CD8-positive, alpha-beta memory T cell (primary cell): ENCODE results near the gene ZNF48. TPM values are rescaled to one million over a fixed set of nuclear protein-coding genes. Genes with fewer than 3 reads are reported as not detected.

Experiments used
- CTCF ChIA-PET: fragments of 350-600 bp; sonication (Branson Sonifier 250); formaldehyde crosslinking; loops from one replicate; lab custom pipeline; 2021; ENCODE audit warnings: antibody characterized with exemption; lab: Charles Lee
- POLR2A ChIA-PET: fragments of 350-600 bp; sonication (Branson Sonifier 250); formaldehyde crosslinking; loops from one replicate; lab custom pipeline; 2021; ENCODE audit warnings: antibody characterized with exemption; lab: Charles Lee
- DNase-seq, 5 donors: peaks; one replicate each; pipeline versions ENCODE4 v3.0.0 to v3.0.0-alpha.2; 2020 to 2022; ENCODE audit warnings: mixed read lengths in 1 of 5
- H3K27ac ChIP-seq: one replicate; pipeline ENCODE4 v1.7.0; 2013; ENCODE audit warnings: low read depth, mild to moderate bottlenecking, low read length, moderate library complexity
- H3K27me3 ChIP-seq: 2 replicates; pipeline ENCODE4 v1.7.0; 2013; ENCODE audit warnings: low read length, mild to moderate bottlenecking; ENCODE audit not compliant: insufficient read depth, poor library complexity, severe bottlenecking
- H3K36me3 ChIP-seq: 2 replicates; pipeline ENCODE4 v1.7.0; 2013; ENCODE audit warnings: mild to moderate bottlenecking, low read length, moderate library complexity; ENCODE audit not compliant: insufficient read depth
- H3K4me1 ChIP-seq: 2 replicates; pipeline ENCODE4 v1.7.0; 2013; ENCODE audit warnings: mild to moderate bottlenecking, low read length, moderate library complexity; ENCODE audit not compliant: insufficient read depth
- H3K4me3 ChIP-seq: 2 replicates; pipeline ENCODE4 v1.7.0; 2013; ENCODE audit warnings: mild to moderate bottlenecking, low read length
- H3K9me3 ChIP-seq: 2 replicates; pipeline ENCODE4 v1.7.0; 2013; ENCODE audit warnings: mild to moderate bottlenecking, low read length
- H3K27ac Mint-ChIP-seq, 8 donors: one replicate each; pipeline ENCODE4 v1.8.0; 2020 to 2021; ENCODE audit warnings: mixed read lengths in 8 of 8, mild to moderate bottlenecking in 6 of 8, inconsistent platforms in 3 of 8, moderate library complexity in 3 of 8
- H3K27me3 Mint-ChIP-seq, 2 donors: one replicate each; pipeline ENCODE4 v1.8.0; 2020 to 2021; ENCODE audit warnings: mixed read lengths in 2 of 2, mild to moderate bottlenecking in 1 of 2, moderate library complexity in 1 of 2
- H3K36me3 Mint-ChIP-seq, 3 donors: one replicate each; pipeline ENCODE4 v1.8.0; 2020 to 2021; ENCODE audit warnings: mixed read lengths in 3 of 3, inconsistent platforms in 1 of 3, mild to moderate bottlenecking in 1 of 3
- H3K4me1 Mint-ChIP-seq, 3 donors: one replicate each; pipeline ENCODE4 v1.8.0; 2020 to 2021; ENCODE audit warnings: mixed read lengths in 3 of 3, inconsistent platforms in 1 of 3, mild to moderate bottlenecking in 1 of 3
- H3K4me3 Mint-ChIP-seq, 7 donors: one replicate each; pipeline ENCODE4 v1.8.0; 2020 to 2021; ENCODE audit warnings: mixed read lengths in 7 of 7, mild to moderate bottlenecking in 6 of 7, moderate library complexity in 4 of 7, inconsistent platforms in 2 of 7
- H3K9me3 Mint-ChIP-seq, 5 donors: one replicate each; pipeline ENCODE4 v1.8.0; 2020 to 2022; ENCODE audit warnings: mixed read lengths in 5 of 5, mild to moderate bottlenecking in 3 of 5, moderate library complexity in 2 of 5, inconsistent platforms in 1 of 5
- polyA plus RNA-seq: library from polyadenylated mRNA; unstranded; fragments of 300-500 nt; fragmentation: Illumina TruSeq; gene quantifications from one replicate; pipeline ENCODE4 v1.2.3, GENCODE V29; 2021
- total RNA-seq, 2 experiments: library from RNA; stranded (reverse); gene quantifications; one replicate each; pipeline ENCODE4 v1.2.3, GENCODE V29; 2021

ZNF48 gene
- total and polyA plus RNA-seq, 3 experiments from 2014 or later: 10.2 to 19.3 (median 18.4) TPM

- peaks cover 5 to 9% (median 6%) of the 10 kb centered on the region in 3 donors for H3K4me1 Mint-ChIP-seq
- H3K36me3 ChIP-seq: peaks cover 18% of the 10 kb centered on the region
- no peak overlapping the region for H3K27ac ChIP-seq
- peaks cover 0 to 37% (median 13%) of the 10 kb centered on the region in 3 donors for H3K36me3 Mint-ChIP-seq
- peak overlapping the region; percentile 39 to 91 (median 58) for H3K27ac Mint-ChIP-seq
- H3K9me3 Mint-ChIP-seq: no peaks in the 10 kb centered on the region
- ChIA-PET POLR2A (no interaction called here), CTCF (interaction anchor here (1.3 kb wide), 1 partner anchor 10 kb away, joined by 4 read pairs; no protein-coding TSS in a partner anchor)
- H3K27me3 Mint-ChIP-seq: no peaks in the 10 kb centered on the region
- H3K9me3 ChIP-seq: no peaks in the 10 kb centered on the region
- H3K4me3 Mint-ChIP-seq: peak overlapping the region in 6 of 7 donors; percentile 10 to 50 (median 42)
- peaks cover 20% of the 10 kb centered on the region for H3K4me1 ChIP-seq
- DNase-seq: no peak
- no peaks in the 10 kb centered on the region for H3K27me3 ChIP-seq
- no peak overlapping the region for H3K4me3 ChIP-seq
Observed at GRCh38 chr16:30428055-30428454, 32.8 kb downstream of the ZNF48 start.

GRCh38 chr16:30429418-30429677, 34.1 kb downstream of the ZNF48 start:
- Mint-ChIP-seq H3K9me3 (no peaks in the 10 kb centered on the region), H3K4me1 (peaks cover 12 to 17% (median 16%) of the 10 kb centered on the region in 3 donors), H3K4me3 (no peak overlapping the region), H3K27me3 (no peaks in the 10 kb centered on the region), H3K27ac (peak overlapping the region in 1 of 8 donors; percentile 70), H3K36me3 (peaks cover 0 to 26% (median 10%) of the 10 kb centered on the region in 3 donors)
- Histone ChIP-seq H3K4me3 (peak overlapping the region; percentile 81), H3K9me3 (no peaks in the 10 kb centered on the region), H3K4me1 (peaks cover 20% of the 10 kb centered on the region), H3K36me3 (peaks cover 11% of the 10 kb centered on the region), H3K27ac (peak overlapping the region; percentile 62), H3K27me3 (no peaks in the 10 kb centered on the region)
- ChIA-PET CTCF (interaction anchor here (0.6 to 3.0 kb wide), 67 partner anchors 7 to 552 kb away, joined by 3 to 39 read pairs (median 5); partner anchors contain the start of genes CORO1A, FBRS, ITGAL and PRR14), POLR2A (interaction anchor here (0.5 to 1.6 kb wide), 21 partner anchors 11 to 614 kb away, joined by 3 to 35 read pairs (median 5); partner anchors contain the start of genes ALDOA, CORO1A, ITGAL and ZNF688)
- DNase-seq: no peak

GRCh38 chr16:30429678-30430427, 34.6 kb downstream of the ZNF48 start, which contains the start of gene DCTPP1:
DCTPP1 (minus strand) TSS chr16:30430030; CDS start chr16:30429980, 50 bp downstream.
- no peaks in the 10 kb centered on the region for H3K27me3 ChIP-seq
- peak within 1 kb of the TSS; percentile 81 for H3K4me3 ChIP-seq
- H3K36me3 ChIP-seq: peaks cover 10% of the 10 kb centered on the region
- Mint-ChIP-seq H3K4me3 (no peak within 1 kb of the TSS), H3K9me3 (no peaks in the 10 kb centered on the region), H3K36me3 (peaks cover 0 to 21% (median 7%) of the 10 kb centered on the region in 3 donors), H3K27ac (peak within 1 kb of the TSS in 1 of 8 donors; percentile 70), H3K27me3 (no peaks in the 10 kb centered on the region), H3K4me1 (peaks cover 17 to 20% (median 20%) of the 10 kb centered on the region in 3 donors)
- peaks cover 25% of the 10 kb centered on the region for H3K4me1 ChIP-seq
- ChIA-PET CTCF (interaction anchor here (0.6 to 3.0 kb wide), 69 partner anchors 8 to 552 kb away, joined by 3 to 39 read pairs (median 5); partner anchors contain the start of genes CORO1A, FBRS, ITGAL and PRR14), POLR2A (interaction anchor here (0.5 to 1.6 kb wide), 23 partner anchors 12 to 1420 kb away, joined by 3 to 35 read pairs (median 5); partner anchors contain the start of genes ALDOA, CORO1A, ITGAL and ZNF688)
- H3K9me3 ChIP-seq: no peaks in the 10 kb centered on the region
- peak; percentile 92 to 98 (median 96) for DNase-seq
- peak within 1 kb of the TSS; percentile 62 for H3K27ac ChIP-seq

GRCh38 chr16:30430428-30430970, 35.3 kb downstream of the ZNF48 start:
- Mint-ChIP-seq H3K36me3 (peaks cover 0 to 19% (median 7%) of the 10 kb centered on the region in 3 donors), H3K9me3 (no peaks in the 10 kb centered on the region), H3K27ac (no peak overlapping the region), H3K27me3 (no peaks in the 10 kb centered on the region), H3K4me3 (no peak overlapping the region), H3K4me1 (peaks cover 19 to 22% (median 22%) of the 10 kb centered on the region in 3 donors)
- peaks cover 10% of the 10 kb centered on the region for H3K36me3 ChIP-seq
- CTCF ChIA-PET: interaction anchor here (0.8 to 3.0 kb wide), 46 partner anchors 8 to 457 kb away, joined by 3 to 39 read pairs (median 6); partner anchors contain the start of genes CORO1A, FBRS, ITGAL and PRR14
- peaks cover 26% of the 10 kb centered on the region for H3K4me1 ChIP-seq
- H3K27ac ChIP-seq: peak overlapping the region; percentile 53
- DNase-seq: no peak
- POLR2A ChIA-PET: interaction anchor here (0.6 to 1.6 kb wide), 15 partner anchors 12 to 1420 kb away, joined by 3 to 35 read pairs (median 5); partner anchors contain the start of genes ALDOA, CORO1A, ITGAL and ZNF688
- H3K9me3 ChIP-seq: no peaks in the 10 kb centered on the region
- H3K27me3 ChIP-seq: no peaks in the 10 kb centered on the region
- H3K4me3 ChIP-seq: peak overlapping the region; percentile 35

- Histone ChIP-seq H3K9me3 (no peaks in the 10 kb centered on the region), H3K4me1 (peaks cover 15% of the 10 kb centered on the region), H3K4me3 (no peak overlapping the region), H3K27me3 (no peaks in the 10 kb centered on the region), H3K36me3 (no peaks in the 10 kb centered on the region), H3K27ac (no peak overlapping the region)
- H3K36me3 Mint-ChIP-seq: no peaks in the 10 kb centered on the region
- H3K4me1 Mint-ChIP-seq: peaks cover 13 to 17% (median 14%) of the 10 kb centered on the region in 3 donors
- H3K9me3 Mint-ChIP-seq: no peaks in the 10 kb centered on the region
- POLR2A ChIA-PET: no interaction called here
- H3K27ac Mint-ChIP-seq: peak overlapping the region in 6 of 8 donors; percentile 0 to 89 (median 86)
- peak overlapping the region in 3 of 7 donors; percentile 7 to 52 (median 46) for H3K4me3 Mint-ChIP-seq
- no peak for DNase-seq
- no peaks in the 10 kb centered on the region for H3K27me3 Mint-ChIP-seq
- CTCF ChIA-PET: interaction anchor here (1.0 to 1.7 kb wide), 5 partner anchors 15 to 193 kb away, joined by 3 to 6 read pairs (median 3); no protein-coding TSS in a partner anchor
Observed at GRCh38 chr16:30434852-30435251, 39.6 kb downstream of the ZNF48 start.

GRCh38 chr16:30437511-30438046, 42.4 kb downstream of the ZNF48 start:
- POLR2A ChIA-PET: no interaction called here

GRCh38 chr16:30438835-30439234, 43.6 kb downstream of the ZNF48 start:
- CTCF ChIA-PET: interaction anchor here (0.7 to 1.3 kb wide), 4 partner anchors 9 to 326 kb away, joined by 3 to 5 read pairs (median 4); partner anchors contain the start of gene DCTPP1
- Mint-ChIP-seq H3K4me1 (peaks cover 19 to 23% (median 21%) of the 10 kb centered on the region in 3 donors), H3K27me3 (no peaks in the 10 kb centered on the region), H3K36me3 (peaks cover 6 to 9% (median 9%) of the 10 kb centered on the region in 3 donors), H3K4me3 (no peak overlapping the region), H3K27ac (no peak overlapping the region), H3K9me3 (no peaks in the 10 kb centered on the region)
- Histone ChIP-seq H3K4me1 (peaks cover 13% of the 10 kb centered on the region), H3K9me3 (no peaks in the 10 kb centered on the region), H3K27me3 (no peaks in the 10 kb centered on the region), H3K36me3 (peaks cover 4% of the 10 kb centered on the region), H3K4me3 (no peak overlapping the region), H3K27ac (no peak overlapping the region)
- no peak for DNase-seq
- POLR2A ChIA-PET: no interaction called here

More at GRCh38 chr16:30437511-30438046, 42.4 kb downstream of the ZNF48 start:
- no peaks in the 10 kb centered on the region for H3K27me3 ChIP-seq
- peaks cover 6% of the 10 kb centered on the region for H3K4me1 ChIP-seq
- Mint-ChIP-seq H3K36me3 (no peaks in the 10 kb centered on the region), H3K27me3 (no peaks in the 10 kb centered on the region), H3K4me3 (no peak overlapping the region), H3K27ac (peak overlapping the region in 1 of 8 donors; percentile 46), H3K9me3 (no peaks in the 10 kb centered on the region), H3K4me1 (peaks cover 13 to 17% (median 16%) of the 10 kb centered on the region in 3 donors)
- H3K4me3 ChIP-seq: no peak overlapping the region
- no peak for DNase-seq
- CTCF ChIA-PET: interaction anchor here (0.6 kb wide), 1 partner anchor 382 kb away, joined by 3 read pairs; no protein-coding TSS in a partner anchor
- no peaks in the 10 kb centered on the region for H3K36me3 ChIP-seq
- H3K27ac ChIP-seq: no peak overlapping the region
- H3K9me3 ChIP-seq: no peaks in the 10 kb centered on the region
